ENCODE measurements around the gene KRTAP5-8.

GRCh38 chr11:71563406-71563805 lies 25.6 kb downstream of the KRTAP5-8 start:
- TF ChIP-seq CTCF (conservative IDR thresholded peaks at IDR 0.05; ENCODE audit: low read depth, low read length) (peak; percentile 86), EZH2 (IDR thresholded peaks at IDR 0.05; ENCODE audit: low read length, unreplicated experiment) (no peak), EZH2phosphoT487 (IDR thresholded peaks at IDR 0.05; ENCODE audit: borderline replicate concordance, low read length) (no peak)
